ENCODE measurements around the gene MAU2. TPM values are rescaled to one million over a fixed set of nuclear protein-coding genes. Genes with fewer than 3 reads are reported as not detected.

The MAU2 gene
- total and polyA plus RNA-seq, 2 of the 13 experiments (the other 11 are each of a cell fraction or from before 2014, with no cell fraction given), result 16.8 to 33.8 TPM

GRCh38 chr19:19402656-19403372, 82.2 kb downstream of the MAU2 start:
- no peak overlapping the region for H3K9ac ChIP-seq (ENCODE audit: insufficient read depth, low read depth, low read length)
- no peaks in the 10 kb centered on the region; a peak in 1 of 5 replicates for H3K27me3 ChIP-seq (ENCODE audit: control insufficient read depth in 1 of 2, insufficient read depth in 2 of 2, low read length in 2 of 2)
- in situ Hi-C loops (cut with HindIII; ENCODE audit: extremely low pct_ligation_motif_present, low pct_unique_long_range_greater_than_20kb), result no loop called here
- ChIA-PET POLR2A (interaction anchor here (0.8 to 3.5 kb wide), 3 partner anchors 14 to 30 kb away, joined by 3 to 25 read pairs (median 3); no protein-coding TSS in a partner anchor), CTCF (ENCODE audit: low intra/inter-chr PET ratio, low total read pairs) (no interaction called here)
- no peak overlapping the region for H2AFZ ChIP-seq (ENCODE audit: low read length)
- H3K4me1 ChIP-seq (ENCODE audit: insufficient read depth, low read length), result peaks cover 37% of the 10 kb centered on the region
- FAIRE-seq (peak; percentile 12), DNase-seq (ENCODE audit: low spot score) (no peak), ATAC-seq (no peak)
- 94% methylated on average over 11 of the region's 11 CpGs for WGBS (ENCODE audit: low lambda C conversion rate)
- TF ChIP-seq RFXAP (CRISPR knock-in tag; IDR thresholded peaks at IDR 0.05; ENCODE audit: borderline replicate concordance) (no peak), CEBPB (IDR thresholded peaks at IDR 0.05; ENCODE audit: borderline replicate concordance, low read depth, low read length) (peak; percentile 92), BATF2 (CRISPR knock-in tag; IDR thresholded peaks at IDR 0.05) (no peak), ZNF878 (CRISPR knock-in tag; IDR thresholded peaks at IDR 0.05) (no peak), CBX2 (IDR thresholded peaks at IDR 0.05; ENCODE audit: low read depth, low read length) (no peak), CBX2 (CRISPR knock-in tag; IDR thresholded peaks at IDR 0.05; ENCODE audit: low read depth) (no peak), CEBPG (CRISPR knock-in tag; IDR thresholded peaks at IDR 0.05) (peak; percentile 73), ZNF407 (CRISPR knock-in tag; IDR thresholded peaks at IDR 0.05; ENCODE audit: not compliant biosample characterization) (no peak), MTA1 (CRISPR knock-in tag; IDR thresholded peaks at IDR 0.05; ENCODE audit: borderline replicate concordance) (no peak), ATF4 (CRISPR knock-in tag; IDR thresholded peaks at IDR 0.05) (peak in 1 of 2 experiments; percentile 75; a peak in 1 of 4 replicates), ATF7 (IDR thresholded peaks at IDR 0.05) (peak; percentile 64), ATF7 (CRISPR knock-in tag; IDR thresholded peaks at IDR 0.05) (no peak)
- H4K20me1 ChIP-seq (ENCODE audit: insufficient read depth, low read length), result peaks cover 13% of the 10 kb centered on the region
- H3K27ac ChIP-seq (ENCODE audit: extremely low read length, insufficient read depth, low read length), result no peak overlapping the region
- no peak overlapping the region for H3K4me3 ChIP-seq (replicated peaks in 1 of 3; ENCODE audit: insufficient read depth in 1 of 3, low read depth in 2 of 3, low read length in 3 of 3)
- BruUV-seq (replicated peaks), result no TSS peak
- intact Hi-C loops (cut with micrococcal nuclease; ENCODE audit: unreplicated experiment), result loop anchor here (2.0 kb wide), 1 partner anchor 14 kb away; no protein-coding TSS in a partner anchor
- no peak overlapping the region for H3K4me2 ChIP-seq (ENCODE audit: low read depth, low read length)
- H3K79me2 ChIP-seq (ENCODE audit: insufficient read depth, low read length), result peaks cover 28% of the 10 kb centered on the region
- no peaks in the 10 kb centered on the region for H3K36me3 ChIP-seq (replicated peaks in 1 of 2; ENCODE audit: control insufficient read depth in 1 of 2, insufficient read depth in 2 of 2, low read length in 2 of 2)
- no peaks in the 10 kb centered on the region for H3K9me3 ChIP-seq (ENCODE audit: low read length)

Measured in HepG2 (cell line).